Measurements from ENCODE around the gene GGT5.
"Not testable (repeated sequence)": the region's sequence is repeated elsewhere in the genome, so short reads cannot be mapped to it uniquely, and the experiment has no call there.

GGT5 gene, protein sequence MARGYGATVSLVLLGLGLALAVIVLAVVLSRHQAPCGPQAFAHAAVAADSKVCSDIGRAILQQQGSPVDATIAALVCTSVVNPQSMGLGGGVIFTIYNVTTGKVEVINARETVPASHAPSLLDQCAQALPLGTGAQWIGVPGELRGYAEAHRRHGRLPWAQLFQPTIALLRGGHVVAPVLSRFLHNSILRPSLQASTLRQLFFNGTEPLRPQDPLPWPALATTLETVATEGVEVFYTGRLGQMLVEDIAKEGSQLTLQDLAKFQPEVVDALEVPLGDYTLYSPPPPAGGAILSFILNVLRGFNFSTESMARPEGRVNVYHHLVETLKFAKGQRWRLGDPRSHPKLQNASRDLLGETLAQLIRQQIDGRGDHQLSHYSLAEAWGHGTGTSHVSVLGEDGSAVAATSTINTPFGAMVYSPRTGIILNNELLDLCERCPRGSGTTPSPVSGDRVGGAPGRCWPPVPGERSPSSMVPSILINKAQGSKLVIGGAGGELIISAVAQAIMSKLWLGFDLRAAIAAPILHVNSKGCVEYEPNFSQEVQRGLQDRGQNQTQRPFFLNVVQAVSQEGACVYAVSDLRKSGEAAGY

DNA sequence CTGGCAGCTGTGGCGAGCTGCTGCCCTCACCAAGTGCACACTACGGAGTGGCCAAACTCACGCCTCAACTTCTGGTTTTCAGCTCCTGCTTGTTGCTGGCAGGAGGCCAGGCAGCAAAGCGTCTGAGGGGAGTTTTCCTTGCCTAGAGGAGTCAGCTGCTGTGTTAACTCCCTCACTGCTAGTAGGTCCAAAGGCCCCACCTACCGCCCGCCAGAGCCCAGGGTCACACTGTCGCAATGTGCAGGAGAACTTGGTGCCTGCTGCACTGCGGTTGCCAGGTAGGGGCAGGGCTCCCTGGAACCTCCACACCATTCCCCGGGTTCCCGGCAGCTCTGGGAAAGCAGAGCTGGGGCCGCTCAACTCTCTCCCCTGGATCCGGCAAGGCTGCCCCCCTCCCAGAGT is at the start of gene GGT5:
TSS of gene GGT5 (minus strand) at position 53 of the 402 bp plus-strand sequence. CDS start 357 bp downstream, outside the sequence.
- not testable (repeated sequence) for DNase-seq (ENCODE audit: low read depth)

DNA sequence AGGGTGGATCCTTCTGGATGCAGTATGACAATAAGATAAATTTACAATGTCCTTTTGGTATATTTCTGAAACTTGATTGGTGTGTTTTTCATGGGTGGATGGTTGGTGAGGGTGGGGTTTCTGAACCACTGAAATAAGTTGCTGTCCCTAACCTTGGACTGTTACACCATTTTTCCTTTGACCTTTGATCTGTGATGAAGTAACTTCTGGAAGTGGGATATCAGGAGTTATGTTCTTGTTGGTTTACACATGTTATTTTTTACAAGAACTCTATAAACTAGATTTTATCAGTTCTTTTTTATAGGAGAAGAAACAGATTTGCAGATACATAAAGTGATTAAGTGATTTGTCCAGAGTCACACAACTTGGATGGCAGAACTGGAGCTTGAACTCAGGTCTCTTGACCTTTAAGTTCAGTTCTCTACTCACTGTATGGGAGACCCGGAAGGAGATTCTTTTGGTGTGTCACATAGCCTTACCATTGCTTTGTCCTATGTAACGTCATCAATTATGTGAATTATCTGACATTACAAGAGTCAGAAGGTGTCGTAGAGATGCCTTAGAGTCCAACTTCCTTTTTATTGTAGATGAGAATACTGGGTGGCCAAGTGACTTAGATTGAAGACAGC is 47.4 kb upstream of the GGT5 start:
- H3K4me3 ChIP-seq (ENCODE audit: low read depth, low read length); DNase-seq (ENCODE audit: low read depth): not testable (repeated sequence)

More for the DNA sequence above, at the start of gene GGT5:
- H3K4me3 ChIP-seq (ENCODE audit: low read depth, low read length) = not testable (repeated sequence)

DNA sequence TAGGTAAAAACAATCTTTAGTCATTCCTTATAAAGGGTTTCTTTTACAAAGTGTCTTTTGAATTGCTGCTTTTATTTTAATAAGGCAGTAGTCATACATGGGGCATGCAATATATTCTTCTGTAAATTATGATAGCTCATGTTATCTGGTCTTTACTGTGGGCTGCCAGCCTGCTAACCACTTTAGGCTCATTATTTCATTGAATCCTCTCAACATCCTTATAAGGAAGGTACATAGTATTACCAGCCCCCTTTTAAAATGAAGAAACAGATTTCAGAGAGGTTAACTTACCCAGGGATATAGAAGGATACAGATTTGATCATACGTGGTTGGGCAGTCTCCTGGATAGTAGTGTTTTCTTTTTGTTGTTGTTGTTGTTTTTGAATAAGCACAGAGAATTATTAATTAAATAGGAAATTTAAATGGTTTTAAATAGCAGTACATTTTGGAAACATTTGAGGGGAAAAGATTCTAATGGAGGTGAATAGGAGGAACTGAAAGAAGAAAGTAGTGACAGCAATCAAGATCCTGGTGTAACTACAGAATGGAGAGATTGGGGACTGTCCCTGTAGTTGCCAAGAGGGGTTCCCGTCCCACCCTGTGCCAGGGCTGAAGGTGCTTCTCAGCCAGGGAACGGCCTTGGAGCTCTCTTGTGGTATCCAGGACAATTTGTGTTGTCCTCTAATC is 46.8 kb upstream of the GGT5 start:
- TF ChIP-seq, protein P1, sequence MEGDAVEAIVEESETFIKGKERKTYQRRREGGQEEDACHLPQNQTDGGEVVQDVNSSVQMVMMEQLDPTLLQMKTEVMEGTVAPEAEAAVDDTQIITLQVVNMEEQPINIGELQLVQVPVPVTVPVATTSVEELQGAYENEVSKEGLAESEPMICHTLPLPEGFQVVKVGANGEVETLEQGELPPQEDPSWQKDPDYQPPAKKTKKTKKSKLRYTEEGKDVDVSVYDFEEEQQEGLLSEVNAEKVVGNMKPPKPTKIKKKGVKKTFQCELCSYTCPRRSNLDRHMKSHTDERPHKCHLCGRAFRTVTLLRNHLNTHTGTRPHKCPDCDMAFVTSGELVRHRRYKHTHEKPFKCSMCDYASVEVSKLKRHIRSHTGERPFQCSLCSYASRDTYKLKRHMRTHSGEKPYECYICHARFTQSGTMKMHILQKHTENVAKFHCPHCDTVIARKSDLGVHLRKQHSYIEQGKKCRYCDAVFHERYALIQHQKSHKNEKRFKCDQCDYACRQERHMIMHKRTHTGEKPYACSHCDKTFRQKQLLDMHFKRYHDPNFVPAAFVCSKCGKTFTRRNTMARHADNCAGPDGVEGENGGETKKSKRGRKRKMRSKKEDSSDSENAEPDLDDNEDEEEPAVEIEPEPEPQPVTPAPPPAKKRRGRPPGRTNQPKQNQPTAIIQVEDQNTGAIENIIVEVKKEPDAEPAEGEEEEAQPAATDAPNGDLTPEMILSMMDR (IDR thresholded peaks at IDR 0.05; ENCODE audit: control insufficient read depth, extremely low read depth, insufficient read depth) = no peak
- no peak overlapping the region for H3K4me3 ChIP-seq (ENCODE audit: low read depth, low read length)
- DNase-seq (ENCODE audit: low read depth) = no peak

DNA sequence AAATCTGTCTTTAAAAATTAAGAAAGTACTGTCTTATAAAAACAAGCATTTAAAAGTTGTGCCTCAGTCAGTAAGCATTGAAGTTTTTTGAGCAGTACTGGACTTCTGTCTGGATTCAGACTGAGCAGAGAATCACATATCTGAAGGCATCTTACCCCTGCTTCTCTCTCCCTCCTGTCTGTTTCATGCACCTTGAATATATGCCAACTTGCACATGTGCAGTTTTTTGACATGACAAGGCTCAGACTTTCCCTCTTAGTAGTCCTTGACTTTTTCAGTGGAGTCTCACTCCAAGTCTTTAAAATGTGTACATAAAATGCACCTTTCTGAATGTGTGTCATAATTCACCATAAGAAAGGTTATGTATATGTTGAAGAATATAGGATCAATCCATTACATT is 45.6 kb upstream of the GGT5 start:
- no peak for DNase-seq (ENCODE audit: low read depth)
- H3K4me3 ChIP-seq (ENCODE audit: low read depth, low read length) = no peak overlapping the region

DNA sequence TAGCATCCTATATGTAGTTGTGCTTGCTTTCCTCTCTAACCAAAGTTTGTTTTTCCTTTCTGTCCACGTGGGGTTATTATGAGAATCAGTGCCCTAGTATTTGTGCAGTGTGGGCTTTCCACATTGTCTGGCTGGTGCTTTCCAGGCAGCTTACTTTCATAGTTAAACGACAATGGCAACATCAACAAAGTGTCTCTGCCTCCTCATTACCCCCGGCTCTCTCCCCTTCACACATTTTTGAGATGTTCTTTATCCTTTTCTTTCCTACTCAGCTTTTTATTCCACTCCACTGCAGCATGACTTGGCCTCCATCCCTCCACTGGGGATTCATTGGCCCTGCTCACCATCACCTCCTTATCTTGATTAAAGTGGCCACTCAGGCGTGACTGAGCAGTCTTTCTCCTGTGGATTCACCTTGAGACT is 44.9 kb upstream of the GGT5 start:
- TF ChIP-seq, protein P1 (IDR thresholded peaks at IDR 0.05; ENCODE audit: control insufficient read depth, extremely low read depth, insufficient read depth) = no peak
- DNase-seq (ENCODE audit: low read depth) = no peak
- H3K4me3 ChIP-seq (ENCODE audit: low read depth, low read length) = peak overlapping the region; percentile 8; the same call in 1 of the 2 replicates

More for the DNA sequence above, 45.6 kb upstream of the GGT5 start:
- TF ChIP-seq, protein P1 (IDR thresholded peaks at IDR 0.05; ENCODE audit: control insufficient read depth, extremely low read depth, insufficient read depth) = no peak

DNA sequence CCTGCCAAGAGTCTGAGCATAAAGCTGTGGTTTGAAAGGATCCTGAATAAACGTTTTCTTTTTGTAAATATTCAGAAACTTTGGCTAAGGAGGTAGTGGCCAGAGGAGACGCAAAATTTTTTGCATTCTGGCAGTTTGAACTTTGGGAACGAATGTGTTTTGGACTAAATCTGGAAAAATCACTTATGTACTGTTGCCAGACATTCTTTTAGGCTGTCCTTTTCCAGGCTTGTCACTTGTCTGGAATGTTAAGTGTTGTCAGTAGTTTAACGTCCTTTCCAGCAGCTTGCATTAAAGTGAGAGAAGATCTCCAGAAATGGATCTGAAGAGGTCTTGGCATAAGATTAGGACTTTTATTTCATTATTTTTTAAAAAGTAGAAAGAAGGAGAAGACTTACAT is 44.2 kb upstream of the GGT5 start:
- no peak for DNase-seq (ENCODE audit: low read depth)
- no peak overlapping the region for H3K4me3 ChIP-seq (ENCODE audit: low read depth, low read length)
- TF ChIP-seq, protein P1 (IDR thresholded peaks at IDR 0.05; ENCODE audit: control insufficient read depth, extremely low read depth, insufficient read depth) = no peak

DNA sequence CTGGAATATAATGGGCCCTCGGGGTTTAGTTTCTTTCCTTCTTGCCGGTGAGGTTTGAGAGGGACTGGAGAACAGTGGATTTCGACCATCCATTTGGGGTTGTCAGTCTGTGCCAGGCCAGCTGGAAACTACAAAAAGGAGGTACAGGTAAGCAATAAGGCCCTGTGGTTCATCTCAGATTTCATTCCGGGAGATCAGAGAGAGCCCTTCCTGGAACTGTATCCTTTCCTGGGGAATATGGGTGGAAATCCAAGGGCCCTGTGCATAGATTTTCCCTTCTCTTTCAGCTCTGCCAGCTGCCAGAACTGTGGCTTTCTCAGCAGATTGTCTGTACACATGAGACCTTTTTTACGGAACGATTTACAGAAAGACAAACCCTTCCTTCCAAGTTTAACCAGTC is 42.9 kb upstream of the GGT5 start:
- not testable (repeated sequence) for DNase-seq (ENCODE audit: low read depth); H3K4me3 ChIP-seq (ENCODE audit: low read depth, low read length)

DNA sequence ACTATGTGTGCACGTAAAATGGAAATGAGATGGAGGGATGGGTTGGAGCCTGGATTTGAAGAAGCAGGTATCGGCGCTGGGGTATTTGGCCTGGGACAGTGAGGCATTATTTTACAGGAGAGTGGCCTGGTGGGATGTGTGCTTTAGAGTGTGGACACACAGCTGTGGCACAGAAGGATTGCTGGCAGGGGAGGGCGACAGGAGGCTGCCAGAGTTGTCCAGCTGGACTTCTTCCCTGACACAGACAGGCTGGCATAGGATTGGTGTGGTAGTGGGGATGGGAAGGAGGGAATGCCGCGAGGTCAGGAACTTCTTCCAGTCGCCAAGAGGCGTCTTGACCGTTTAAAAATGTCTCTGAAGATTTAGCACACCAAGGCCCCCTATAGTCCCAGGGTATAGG is 42.3 kb upstream of the GGT5 start:
- not testable (repeated sequence) for H3K4me3 ChIP-seq (ENCODE audit: low read depth, low read length); DNase-seq (ENCODE audit: low read depth)

All from LNCaP clone FGC (cell line).